HT-29 (cell line): ENCODE results near the gene RIOK3. TPM values are rescaled to one million over a fixed set of nuclear protein-coding genes. Genes with fewer than 3 reads are reported as not detected.
"Not testable (repeated sequence)": the region's sequence is repeated elsewhere in the genome, so short reads cannot be mapped to it uniquely, and the experiment has no call there.

Experiments
- DNase-seq: peaks from one replicate; pipeline ENCODE4 v3.0.0-alpha.2; 2015; ENCODE audit warnings: low spot score
- total RNA-seq: library from RNA; depleted of rRNA; stranded (reverse); fragments of >200 nt; shearing (Covaris generic); gene quantifications from 2 replicates; pipeline ENCODE4 v1.2.3, GENCODE V29; 2014

RIOK3 gene
- total RNA-seq, 1 experiment from 2014 or later: 14.2 TPM

DNA sequence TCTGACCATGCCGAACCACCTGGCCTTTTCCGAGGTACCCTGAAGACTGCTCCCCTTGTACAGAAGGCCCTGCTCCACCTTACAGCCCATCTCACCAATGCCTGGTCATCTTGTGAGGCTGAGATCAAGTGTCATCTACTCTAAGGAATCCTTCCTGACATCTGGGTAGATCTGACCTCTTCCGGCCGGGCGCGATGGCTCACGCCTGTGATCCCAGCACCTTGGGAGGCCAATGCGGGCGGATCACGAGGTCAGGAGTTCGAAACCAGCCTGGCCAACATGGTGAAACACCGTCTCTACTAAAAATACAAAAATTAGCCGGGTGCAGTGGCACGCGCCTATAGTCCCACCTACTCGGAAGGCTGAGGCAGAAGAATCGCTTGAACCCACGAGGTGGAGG is 2.1 kb upstream of the RIOK3 start:
- DNase-seq: no peak

- DNase-seq: no peak
Observed at GRCh38 chr18:23451491-23451890, 1.6 kb upstream of the RIOK3 start.

- DNase-seq: no peak
Observed at GRCh38 chr18:23452347-23452727, 750 bp upstream of the RIOK3 start.

GRCh38 chr18:23453680-23454058 is 582 bp downstream of the RIOK3 start:
- peak; percentile 43 for DNase-seq

DNA sequence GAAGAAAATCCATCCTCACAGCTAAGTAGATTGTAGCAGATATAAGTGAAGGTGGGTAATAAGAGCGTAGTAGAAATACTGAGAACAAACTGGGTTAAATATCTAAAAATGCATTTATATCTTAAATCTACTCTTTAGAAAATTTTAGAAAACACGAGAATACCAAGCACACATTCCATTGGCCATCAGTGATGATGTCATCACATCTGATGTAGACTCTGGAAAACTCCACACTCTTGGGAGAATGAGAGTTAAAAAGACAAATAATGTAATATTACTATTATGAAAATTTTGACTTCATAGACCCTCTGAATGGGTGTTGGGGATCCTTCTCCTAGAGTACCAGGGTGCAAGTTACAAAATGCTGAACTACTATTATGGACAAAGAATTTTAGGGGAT is 3.7 kb downstream of the RIOK3 start:
- DNase-seq: no peak

DNA sequence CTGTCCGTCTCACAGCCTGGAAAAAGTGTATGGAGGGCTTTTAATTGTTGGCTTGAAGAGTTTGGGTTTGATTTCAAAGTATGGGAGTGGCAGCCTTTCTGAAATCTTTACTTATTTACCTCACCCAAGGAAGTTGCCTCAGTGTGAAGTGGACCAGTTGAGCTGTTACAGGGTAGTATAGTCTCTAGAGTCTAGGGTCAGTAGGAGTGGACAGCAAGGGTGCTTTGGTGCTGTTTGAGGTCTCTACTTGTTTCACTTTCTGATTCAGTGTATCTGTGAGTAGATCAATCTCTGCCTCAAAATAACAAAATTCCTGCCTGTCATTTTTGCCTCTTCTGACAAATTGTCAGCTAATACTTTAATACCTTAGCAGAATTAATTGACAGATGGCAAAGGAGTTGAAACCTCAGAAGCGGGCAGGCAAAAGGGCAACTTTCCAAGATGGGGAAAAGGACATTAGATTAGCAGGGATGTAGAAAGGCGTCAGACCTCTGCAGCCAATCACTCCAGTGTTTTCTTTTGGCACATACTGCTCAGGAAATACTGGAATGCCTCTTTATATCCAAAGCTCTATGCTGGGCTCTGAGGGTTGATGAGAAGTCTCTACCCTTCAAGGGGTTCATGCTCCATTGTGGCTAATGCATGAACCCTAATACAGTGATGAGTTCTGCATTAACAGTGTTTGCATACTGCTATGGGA is 5.9 kb downstream of the RIOK3 start:
- no peak for DNase-seq

GRCh38 chr18:23459530-23459921 is 6.4 kb downstream of the RIOK3 start:
- DNase-seq: no peak

DNA sequence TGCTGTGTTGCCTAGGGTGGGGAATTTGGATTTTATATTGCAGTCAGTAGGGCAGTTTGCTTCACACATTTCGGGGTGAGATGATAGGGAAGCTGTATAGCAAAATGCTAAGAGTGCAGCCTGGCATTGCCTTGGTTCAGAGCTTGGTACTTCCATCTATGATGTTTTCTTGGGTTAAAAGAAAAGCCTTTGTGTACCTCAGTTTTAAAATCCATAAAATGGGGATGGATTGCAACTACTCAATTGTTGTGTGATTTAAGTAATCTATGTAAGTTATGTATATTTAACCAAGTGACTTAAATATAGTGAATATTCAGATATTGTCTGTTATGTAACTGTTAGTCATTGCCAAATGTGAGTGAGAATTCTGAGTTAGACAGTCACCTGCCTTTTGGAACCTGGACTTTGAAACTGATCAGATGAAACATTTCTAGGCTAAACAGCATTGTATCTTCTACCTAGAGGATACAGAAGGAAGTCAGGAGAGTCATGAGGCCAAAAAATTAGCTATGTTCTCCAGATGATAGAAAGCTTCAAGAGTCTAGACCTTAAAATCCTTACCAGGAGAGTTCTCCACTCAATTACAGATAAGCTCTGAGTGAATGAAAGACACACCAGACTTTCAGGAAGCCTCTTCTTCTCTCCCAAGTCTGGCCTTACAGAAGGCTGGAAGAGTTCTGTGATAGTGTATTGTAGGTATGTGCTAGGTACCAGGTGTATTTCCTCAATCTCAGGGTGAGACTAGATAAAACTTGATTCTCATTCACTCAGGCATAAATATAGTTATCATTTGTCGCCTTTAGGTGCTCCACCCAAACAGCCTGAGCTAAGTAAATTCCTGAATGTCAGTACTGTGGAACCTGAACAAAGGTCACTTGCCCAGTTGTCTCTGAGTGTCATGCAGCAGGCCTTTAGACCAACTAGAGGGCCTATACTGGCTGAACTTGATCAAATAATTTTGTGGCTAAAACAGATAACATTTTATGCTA is 7.5 kb downstream of the RIOK3 start:
- peak; percentile 53 for DNase-seq

DNA sequence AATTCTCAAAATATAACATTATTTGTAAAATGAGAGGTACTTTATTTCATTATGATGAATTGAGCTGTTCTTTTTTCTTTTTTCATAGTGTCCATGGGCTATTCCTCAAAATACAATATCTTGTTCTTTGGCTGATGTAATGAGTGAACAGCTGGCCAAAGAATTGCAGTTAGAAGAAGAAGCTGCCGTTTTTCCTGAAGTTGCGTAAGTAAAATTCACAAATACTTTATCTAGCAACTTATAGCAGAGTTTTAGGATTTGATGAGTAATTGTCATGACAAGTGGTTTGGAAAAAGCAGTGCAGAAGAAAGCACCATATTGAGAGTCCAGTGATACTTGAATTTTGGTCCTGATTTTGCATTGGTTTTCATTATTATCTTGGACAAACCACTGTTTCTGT is 9.8 kb downstream of the RIOK3 start:
- no peak for DNase-seq

- no peak for DNase-seq
Observed at GRCh38 chr18:23468753-23469459, 15.8 kb downstream of the RIOK3 start.

DNA sequence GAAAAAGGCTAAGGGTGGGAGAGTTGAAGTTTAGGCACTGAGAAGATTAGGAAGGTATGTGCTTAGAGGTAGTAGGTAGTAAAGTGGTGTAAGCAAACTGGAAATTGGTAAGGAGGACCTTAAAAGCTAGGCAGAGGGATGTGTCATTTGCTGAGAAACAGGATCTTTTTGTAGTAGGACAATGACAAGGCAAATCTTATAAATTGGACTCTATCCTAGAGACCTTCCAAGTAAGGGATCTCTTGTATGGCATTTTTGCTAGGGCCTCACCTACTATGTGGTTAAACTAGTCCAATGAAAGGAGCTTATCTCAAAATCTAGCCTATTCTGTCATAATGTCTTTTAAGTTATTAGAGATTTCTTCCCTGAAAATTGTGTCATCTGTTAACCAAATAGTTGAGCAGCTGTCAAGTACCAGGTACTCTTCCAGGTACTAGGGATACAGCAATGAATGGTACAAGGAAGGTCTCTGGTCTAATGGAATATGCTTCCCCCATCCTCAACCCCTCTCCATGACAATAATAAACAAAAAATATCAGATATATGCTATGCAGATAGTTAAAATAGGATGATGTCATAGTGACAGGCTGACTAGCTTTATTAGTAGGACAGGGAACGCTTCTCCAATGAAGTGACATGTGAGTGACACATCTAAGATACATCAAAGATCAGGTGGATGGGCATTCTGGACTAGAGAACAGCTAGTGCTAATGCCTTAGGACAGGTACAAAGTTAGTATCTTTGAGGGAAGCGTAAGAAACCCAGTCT is 17.7 kb downstream of the RIOK3 start:
- DNase-seq: no peak

GRCh38 chr18:23471486-23471885 is 18.4 kb downstream of the RIOK3 start:
- DNase-seq: no peak

GRCh38 chr18:23479829-23480505 is 26.9 kb downstream of the RIOK3 start:
- no peak for DNase-seq

GRCh38 chr18:23484561-23485182 is 31.6 kb downstream of the RIOK3 start:
- no peak for DNase-seq

DNA sequence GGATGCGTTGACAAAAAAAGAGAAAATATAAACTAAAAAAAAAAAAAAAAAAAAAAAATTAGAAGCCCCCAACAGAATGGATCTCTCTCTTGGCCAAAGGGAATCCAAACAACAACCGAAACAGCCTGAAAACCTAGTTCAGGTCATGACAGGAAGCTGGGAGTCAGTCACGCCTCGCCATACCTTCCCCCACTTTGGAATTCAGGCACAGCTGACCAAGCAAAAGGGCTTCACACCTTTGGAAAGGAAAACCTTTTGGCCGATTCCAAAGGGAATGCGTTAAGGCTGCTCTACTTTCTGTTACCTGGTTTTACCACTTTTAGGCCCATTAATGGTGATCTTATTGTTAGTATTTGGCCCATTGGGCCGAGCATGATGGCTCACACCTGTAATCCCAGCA is 32.3 kb downstream of the RIOK3 start:
- no peak for DNase-seq

DNA sequence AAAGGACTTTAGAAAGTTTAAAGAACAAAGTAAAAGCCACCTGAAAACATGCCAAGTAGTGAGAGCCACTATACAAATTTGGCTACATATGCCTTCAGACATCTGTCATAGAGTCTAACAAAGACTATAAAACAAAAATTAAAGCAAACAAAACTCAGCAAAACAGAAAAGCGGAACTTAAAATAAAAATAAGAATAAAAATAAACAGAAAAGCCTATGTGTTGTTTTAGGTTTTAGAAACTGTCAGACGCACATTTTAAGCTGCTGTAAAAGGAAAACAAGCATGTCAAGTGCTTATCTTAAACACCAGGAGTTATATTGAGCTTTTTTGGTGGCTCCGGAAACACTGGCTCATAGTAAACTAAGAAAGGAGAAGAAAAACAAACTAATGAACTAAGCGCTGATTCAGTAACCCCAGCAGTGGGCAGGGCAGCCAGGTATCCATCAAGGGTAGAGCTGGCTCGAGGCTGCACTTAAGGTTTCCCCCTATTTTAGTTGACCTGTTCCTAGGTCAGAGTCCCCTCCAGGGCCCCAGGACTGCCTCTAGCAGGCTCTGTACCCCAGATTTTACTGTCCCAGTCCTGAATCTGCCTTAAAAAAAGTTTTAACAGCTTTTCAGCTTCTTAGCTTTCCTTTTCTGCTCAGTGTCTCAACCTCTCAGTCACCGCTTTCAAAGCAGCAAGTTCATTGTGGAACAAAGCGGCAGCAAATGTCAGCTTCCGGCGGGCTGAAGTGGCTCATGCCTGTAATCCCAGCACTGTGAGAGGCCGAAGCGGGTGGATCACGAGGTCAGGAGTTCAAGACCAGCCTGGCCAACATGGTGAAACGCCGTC is 34.9 kb downstream of the RIOK3 start:
- DNase-seq: peak; percentile 8

DNA sequence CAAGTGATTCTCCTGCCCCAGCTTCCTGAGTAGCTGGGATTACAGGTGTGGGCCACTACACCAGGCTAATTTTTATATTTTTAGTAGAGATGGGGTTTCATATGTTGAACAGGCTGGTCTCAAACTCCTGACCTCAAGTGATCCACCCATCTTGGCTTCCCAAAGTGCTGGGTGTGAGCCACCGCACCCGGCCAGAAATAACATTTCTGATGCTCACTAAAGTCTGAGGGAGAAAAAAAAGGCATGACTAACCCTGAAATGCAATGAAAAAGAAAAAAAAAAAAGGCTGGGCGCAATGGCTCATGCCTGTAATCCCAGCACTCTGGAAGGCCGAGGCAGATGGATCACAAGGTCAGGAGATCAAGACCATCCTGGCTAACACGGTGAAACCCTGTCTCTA is 36.5 kb downstream of the RIOK3 start:
- not testable (repeated sequence) for DNase-seq

DNA sequence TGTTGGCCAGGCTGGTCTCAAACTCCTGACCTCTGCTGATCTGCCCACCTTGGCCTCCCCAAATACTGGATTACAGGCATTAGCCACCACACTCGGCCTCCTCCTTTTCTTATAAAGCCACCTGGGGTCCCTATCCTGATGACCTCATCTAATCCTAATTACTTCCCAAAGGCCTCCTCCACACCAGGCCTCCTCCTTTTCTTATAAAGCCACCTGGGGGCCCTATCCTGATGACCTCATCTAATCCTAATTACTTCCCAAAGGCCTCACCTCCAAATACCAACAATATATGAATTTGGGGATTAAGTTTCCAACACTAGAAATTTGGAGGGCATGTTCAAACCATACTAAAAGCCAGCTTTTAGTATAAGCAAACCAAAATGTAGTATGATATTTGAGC is 40.6 kb downstream of the RIOK3 start:
- no peak for DNase-seq

DNA sequence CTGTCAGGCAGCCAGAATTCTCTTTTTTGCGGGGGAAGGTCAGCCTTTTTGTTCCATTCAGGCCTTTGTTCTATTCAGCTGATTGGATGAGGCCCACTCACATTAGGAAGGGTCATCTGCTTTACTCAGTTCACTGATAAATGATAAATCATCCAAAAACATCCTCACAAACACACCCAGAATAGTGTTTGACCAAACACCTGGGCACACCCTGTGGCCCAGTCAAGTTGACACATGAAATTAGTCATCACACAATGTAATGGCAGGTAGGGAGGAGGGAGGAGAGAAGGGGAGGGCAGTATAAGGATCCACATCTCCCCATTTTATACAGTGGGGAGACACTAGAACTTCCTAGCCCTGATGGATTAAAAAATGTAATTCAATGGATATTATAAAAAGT is 41.9 kb downstream of the RIOK3 start:
- no peak for DNase-seq
